Activated CD4-positive, alpha-beta T cell treated with anti-CD3 and anti-CD28 coated beads, Interleukin-2, amount 50 U/mL, for 16 hours (primary cell): ENCODE data around the gene CALR.
"Not testable (repeated sequence)": the region's sequence is repeated elsewhere in the genome, so short reads cannot be mapped to it uniquely, and the experiment has no call there.

Experiments
- DNase-seq: peaks from one replicate; pipeline ENCODE4 v3.0.0-alpha.2; 2020

Gene CALR

DNA sequence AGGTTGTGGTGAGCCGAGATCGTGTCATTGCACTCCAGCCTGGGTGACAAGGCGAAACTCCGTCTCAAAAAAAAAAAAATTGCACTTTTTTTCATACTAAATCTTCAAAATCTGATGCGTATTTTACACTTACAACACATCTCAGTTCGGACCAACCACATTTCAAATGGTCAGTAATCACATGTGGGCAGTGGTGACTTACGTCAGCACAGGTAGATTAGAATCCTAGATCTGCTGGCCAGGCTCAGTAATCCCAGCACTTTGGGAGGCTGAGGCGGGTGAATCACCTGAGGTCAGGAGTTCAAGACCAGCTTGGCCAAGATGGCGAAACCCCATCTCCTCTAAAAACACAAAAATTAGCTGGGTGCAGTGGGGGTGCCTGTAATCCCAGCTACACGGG, 3.3 kb upstream of the CALR start:
- DNase-seq = no peak

GRCh38 chr19:12936582-12936981, 1.8 kb upstream of the CALR start:
- DNase-seq = no peak

DNA sequence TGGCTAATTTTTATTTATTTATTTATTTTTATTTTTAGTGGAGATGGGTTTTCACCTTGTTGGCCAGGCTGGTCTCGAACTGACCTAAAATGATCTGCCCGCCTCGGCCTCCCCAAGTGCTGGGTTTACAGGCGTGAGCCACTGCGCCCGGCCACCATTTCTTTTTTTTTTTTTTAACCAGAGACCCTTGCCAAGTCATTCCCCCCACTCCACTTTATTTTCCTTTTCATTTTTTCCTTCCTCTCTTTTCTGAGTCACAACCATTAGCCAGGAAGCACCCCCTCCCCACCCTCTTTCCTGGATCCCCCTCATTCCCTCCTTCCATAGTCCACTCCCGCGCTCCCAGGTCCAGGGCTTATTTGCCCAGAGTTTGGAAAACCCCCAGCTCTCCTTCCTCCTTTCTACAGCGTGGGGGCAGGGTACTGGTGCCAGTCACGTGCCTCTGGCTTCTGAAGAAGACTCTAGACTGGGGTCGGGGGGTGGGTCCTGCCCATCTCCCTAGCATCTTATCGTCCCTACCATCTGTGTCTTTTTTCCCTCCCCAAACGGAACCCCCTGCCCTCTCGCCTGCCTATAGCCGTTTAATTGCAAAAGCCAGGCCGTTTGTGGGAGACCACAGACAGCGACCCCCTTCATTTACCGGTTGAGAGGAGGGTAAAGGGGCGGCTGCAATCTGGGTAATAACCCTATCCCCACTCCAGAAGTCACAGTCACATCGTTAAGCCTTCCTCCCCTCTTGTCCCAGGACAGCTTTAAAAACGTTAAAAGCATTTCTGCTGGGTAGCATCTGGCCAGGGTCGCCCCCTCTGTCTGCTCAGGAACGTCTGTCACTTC, 1.1 kb upstream of the CALR start:
- DNase-seq = no peak

DNA sequence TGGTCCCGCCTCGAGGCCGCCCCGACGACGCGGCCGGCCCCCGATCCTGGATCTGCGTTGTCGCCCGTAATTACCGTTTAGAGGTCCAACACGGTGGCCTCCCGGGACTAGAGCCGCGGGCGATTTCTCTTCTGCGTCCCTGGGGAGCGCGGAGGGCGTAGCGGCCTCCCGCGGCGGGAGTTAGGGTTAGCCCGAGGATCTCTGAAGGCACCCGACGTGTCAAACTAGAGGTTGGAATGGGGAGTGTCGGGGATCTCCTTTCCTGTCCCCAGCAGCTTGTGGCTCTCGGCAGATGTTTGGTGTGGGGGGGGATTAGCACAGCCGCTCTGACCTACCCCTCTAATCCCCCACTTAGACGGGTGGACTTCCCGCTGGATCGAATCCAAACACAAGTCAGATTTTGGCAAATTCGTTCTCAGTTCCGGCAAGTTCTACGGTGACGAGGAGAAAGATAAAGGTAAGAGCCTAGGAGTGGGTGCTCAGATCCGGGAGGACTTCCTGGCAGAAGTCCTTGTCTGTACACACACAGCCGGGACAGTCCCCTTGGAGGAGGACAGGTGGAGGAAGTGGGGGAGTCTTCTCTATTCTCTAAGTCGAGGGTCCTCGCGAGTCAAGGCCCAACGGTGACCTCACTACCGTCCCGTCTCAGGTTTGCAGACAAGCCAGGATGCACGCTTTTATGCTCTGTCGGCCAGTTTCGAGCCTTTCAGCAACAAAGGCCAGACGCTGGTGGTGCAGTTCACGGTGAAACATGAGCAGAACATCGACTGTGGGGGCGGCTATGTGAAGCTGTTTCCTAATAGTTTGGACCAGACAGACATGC, 581 bp downstream of the CALR start:
- DNase-seq = peak; percentile 34

- no peak for DNase-seq
Observed at GRCh38 chr19:12939975-12940423, 1.6 kb downstream of the CALR start.

GRCh38 chr19:12940897-12941296, 2.5 kb downstream of the CALR start:
- DNase-seq = no peak

GRCh38 chr19:12943437-12944044, 5.1 kb downstream of the CALR start:
- DNase-seq = no peak

GRCh38 chr19:12944104-12944674, 5.8 kb downstream of the CALR start:
- no peak for DNase-seq

GRCh38 chr19:12945479-12946091, 7.2 kb downstream of the CALR start, which contains the start of gene RAD23A:
Gene RAD23A (plus strand): TSS chr19:12945862. CDS start chr19:12945949, 87 bp downstream.
- peak; percentile 99 for DNase-seq

GRCh38 chr19:12946092-12946721, 7.8 kb downstream of the CALR start:
- DNase-seq = peak; percentile 69

DNA sequence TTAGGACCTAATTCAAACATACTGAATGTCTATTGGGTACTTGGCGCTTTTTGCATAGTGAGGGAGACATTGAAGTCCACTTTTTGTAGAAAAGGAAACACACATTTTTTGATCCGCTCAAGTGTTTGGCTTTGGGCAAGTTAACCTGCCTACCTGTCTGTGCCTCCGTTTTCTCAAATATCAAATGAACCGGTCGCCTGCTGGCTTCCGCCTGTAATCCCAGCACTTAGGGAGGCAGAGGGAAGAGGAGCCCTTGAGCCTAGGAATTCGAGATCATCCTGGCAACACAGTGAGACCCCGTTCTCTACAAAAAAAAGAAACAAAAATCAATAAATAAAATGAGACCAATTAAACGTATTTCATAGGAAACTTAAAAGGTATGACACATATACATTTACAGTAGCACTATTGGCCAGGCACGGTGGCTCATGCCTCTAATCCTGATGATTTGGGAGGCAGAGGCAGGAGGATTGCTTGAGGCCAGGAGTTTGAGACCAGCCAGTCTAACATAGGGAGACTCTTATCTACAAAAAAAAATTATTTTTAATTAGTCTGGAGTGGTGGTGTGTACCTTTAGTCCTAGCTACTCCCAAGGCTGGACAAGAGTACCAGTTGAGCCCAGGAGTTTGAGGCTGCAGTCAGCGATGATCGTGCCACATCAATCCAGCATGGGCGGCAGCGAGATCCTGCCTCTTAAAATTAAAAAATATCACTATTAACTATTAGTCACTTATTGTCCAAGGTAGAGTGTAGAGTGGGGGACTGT, 8.5 kb downstream of the CALR start:
- no peak for DNase-seq

- DNase-seq = no peak
Observed at GRCh38 chr19:12947702-12948611, 9.5 kb downstream of the CALR start.

- no peak for DNase-seq
Observed at GRCh38 chr19:12948612-12949362, 10.4 kb downstream of the CALR start.

DNA sequence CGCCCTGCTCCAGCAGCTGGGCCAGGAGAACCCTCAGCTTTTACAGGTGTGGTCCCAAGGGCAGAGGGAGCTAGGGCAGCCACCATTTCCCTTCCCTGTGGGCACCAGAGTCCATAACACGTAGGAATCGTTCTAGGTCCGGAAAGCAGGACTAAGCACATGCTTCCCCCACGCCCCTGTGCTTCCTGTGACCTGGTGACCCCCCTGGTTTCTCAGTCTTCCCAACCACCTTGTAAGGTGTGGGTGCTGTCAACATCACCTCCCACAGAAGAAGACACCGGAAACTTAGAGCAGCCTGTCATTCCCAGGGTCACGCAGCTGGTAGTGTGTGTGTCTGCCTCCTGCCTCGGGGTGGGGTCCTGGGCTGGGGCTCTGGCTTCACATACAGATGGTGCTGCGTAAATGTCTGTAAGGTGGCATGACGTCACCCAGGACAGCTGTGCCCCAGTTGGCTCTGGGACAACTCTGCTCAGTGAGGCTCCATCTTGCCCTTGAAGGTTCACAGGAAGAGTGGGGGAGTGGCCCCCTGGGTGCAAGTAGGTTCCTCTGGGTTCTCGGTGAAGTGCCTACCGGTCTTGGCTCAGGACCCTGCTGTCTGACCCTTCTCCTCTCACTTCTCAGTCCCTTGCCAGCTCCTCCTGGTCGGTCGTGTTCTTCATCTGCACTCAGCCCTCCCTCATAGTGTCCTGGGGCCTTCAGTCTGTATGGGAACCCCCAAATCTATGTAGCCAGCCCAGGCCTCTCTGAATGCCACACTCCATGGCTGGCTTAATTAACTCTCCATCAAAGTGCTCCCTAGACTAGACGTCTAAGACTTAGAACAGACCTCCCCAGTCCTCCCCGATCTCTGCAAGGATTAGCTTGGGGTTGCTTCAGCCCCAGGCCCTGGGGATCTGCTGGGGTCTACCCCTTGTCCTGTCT, 11.2 kb downstream of the CALR start:
- DNase-seq = no peak

DNA sequence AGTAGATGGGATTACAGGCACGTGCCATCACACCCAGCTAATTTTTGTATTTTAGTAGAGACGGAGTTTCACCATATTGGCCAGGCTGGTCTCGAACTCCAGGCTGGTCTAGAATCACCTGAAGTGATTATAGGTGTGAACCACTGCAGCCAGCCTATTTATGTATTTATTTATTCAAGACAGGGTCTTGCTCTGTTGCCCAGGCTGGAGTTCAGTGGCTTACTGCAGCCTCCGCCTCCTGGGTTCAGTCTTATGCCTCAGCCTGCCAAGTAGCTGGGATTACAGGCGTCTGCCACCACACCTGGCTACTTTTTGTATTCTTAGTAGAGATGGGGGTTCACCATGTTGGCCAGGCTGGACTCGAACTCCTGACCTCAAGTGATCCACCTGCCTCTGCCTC, 13.6 kb downstream of the CALR start:
- DNase-seq = not testable (repeated sequence)

- no peak for DNase-seq
Observed at GRCh38 chr19:12952488-12953137, 14.2 kb downstream of the CALR start.

- no peak for DNase-seq
Observed at GRCh38 chr19:12953138-12953798, 14.9 kb downstream of the CALR start.
